H9 (cell line): ENCODE data around the gene PFKFB2. TPM values are rescaled to one million over a fixed set of nuclear protein-coding genes. Genes with fewer than 3 reads are reported as not detected.

Experiments
- DNase-seq: peaks from one replicate; pipeline ENCODE4 v3.0.0-alpha.2; 2017
- H2AFZ ChIP-seq: one replicate; pipeline ENCODE4 v1.6.1; 2013; ENCODE audit warnings: mild to moderate bottlenecking, low read length, control low read depth, moderate library complexity
- H2AK5ac ChIP-seq: 2 replicates; pipeline ENCODE4 v1.6.1; 2013; ENCODE audit warnings: low read length, control low read depth, mixed read lengths; ENCODE audit not compliant: insufficient read length
- H2BK120ac ChIP-seq: one replicate; pipeline ENCODE4 v1.6.1; 2013; ENCODE audit warnings: low read depth, mild to moderate bottlenecking, low read length, control low read depth, inconsistent platforms; ENCODE audit not compliant: poor library complexity, severe bottlenecking
- H2BK12ac ChIP-seq: 2 replicates; pipeline ENCODE4 v1.6.1; 2013; ENCODE audit warnings: low read length, control low read depth, mixed read lengths, low read depth; ENCODE audit not compliant: insufficient read length
- H2BK15ac ChIP-seq: 2 replicates; pipeline ENCODE4 v1.6.1; 2013; ENCODE audit warnings: low read depth, low read length, control low read depth
- H2BK20ac ChIP-seq: one replicate; pipeline ENCODE4 v1.6.1; 2013; ENCODE audit warnings: low read depth, mild to moderate bottlenecking, low read length, control low read depth, inconsistent platforms; ENCODE audit not compliant: poor library complexity, severe bottlenecking
- H2BK5ac ChIP-seq: 2 replicates; pipeline ENCODE4 v1.6.1; 2013; ENCODE audit warnings: low read length, control low read depth, mixed read lengths; ENCODE audit not compliant: insufficient read length
- H3K14ac ChIP-seq: 2 replicates; pipeline ENCODE4 v1.6.1; 2013; ENCODE audit warnings: low read length, control low read depth; ENCODE audit not compliant: insufficient read depth
- H3K18ac ChIP-seq: 2 replicates; pipeline ENCODE4 v1.6.1; 2013; ENCODE audit warnings: low read depth, mild to moderate bottlenecking, mixed read lengths, low read length, control low read depth; ENCODE audit not compliant: insufficient read length
- H3K23ac ChIP-seq: 2 replicates; pipeline ENCODE4 v1.6.1; 2013; ENCODE audit warnings: low read length, control low read depth, mixed read lengths, low read depth; ENCODE audit not compliant: insufficient read length
- H3K23me2 ChIP-seq: 2 replicates; pipeline ENCODE4 v1.6.1; 2013; ENCODE audit warnings: low read depth, mild to moderate bottlenecking, mixed read lengths, low read length, control low read depth; ENCODE audit not compliant: insufficient read length, poor library complexity, severe bottlenecking
- H3K27ac ChIP-seq: 2 replicates; pipeline ENCODE4 v1.5.1; 2013; ENCODE audit warnings: low read length, control low read depth, mixed read lengths, low read depth; ENCODE audit not compliant: insufficient read length
- H3K27me3 ChIP-seq: 2 replicates; pipeline ENCODE4 v1.6.1; 2013; ENCODE audit warnings: low read length, control low read depth, inconsistent platforms; ENCODE audit not compliant: insufficient read depth
- H3K4ac ChIP-seq: 2 replicates; pipeline ENCODE4 v1.6.1; 2013; ENCODE audit warnings: low read depth, mild to moderate bottlenecking, control low read depth, inconsistent platforms, low read length, moderate library complexity
- H3K4me1 ChIP-seq: 2 replicates; pipeline ENCODE4 v1.6.1; 2013; ENCODE audit warnings: low read length, control low read depth, inconsistent platforms; ENCODE audit not compliant: insufficient read depth
- H3K4me2 ChIP-seq: 2 replicates; pipeline ENCODE4 v1.6.1; 2013; ENCODE audit warnings: low read length, control low read depth, mixed read lengths; ENCODE audit not compliant: insufficient read length, insufficient read depth
- H3K56ac ChIP-seq: 2 replicates; pipeline ENCODE4 v1.6.1; 2013; ENCODE audit warnings: low read depth, mild to moderate bottlenecking, mixed read lengths, low read length, control low read depth; ENCODE audit not compliant: insufficient read length
- H3K79me1 ChIP-seq: 2 replicates; pipeline ENCODE4 v1.6.1; 2013; ENCODE audit warnings: low read depth, mild to moderate bottlenecking, moderate library complexity, low read length, control low read depth, inconsistent platforms; ENCODE audit not compliant: insufficient read depth, poor library complexity, severe bottlenecking
- H3K79me2 ChIP-seq: 2 replicates; pipeline ENCODE4 v1.6.1; 2013; ENCODE audit warnings: low read length, control low read depth, inconsistent platforms; ENCODE audit not compliant: insufficient read depth
- H3K9ac ChIP-seq: 2 replicates; pipeline ENCODE4 v1.6.1; 2013; ENCODE audit warnings: low read length, control low read depth, mixed read lengths; ENCODE audit not compliant: insufficient read length; ENCODE audit errors: extremely low read depth
- H3K9me3 ChIP-seq: one replicate; pipeline ENCODE4 v1.6.1; 2013; ENCODE audit warnings: low read depth, low read length, inconsistent platforms; ENCODE audit not compliant: control insufficient read depth
- H3T11ph ChIP-seq: one replicate; pipeline ENCODE4 v1.6.1; 2013; ENCODE audit warnings: mild to moderate bottlenecking, low read length, control low read depth, inconsistent platforms
- H4K20me1 ChIP-seq: one replicate; pipeline ENCODE4 v1.6.1; 2013; ENCODE audit not compliant: control insufficient read depth, insufficient read length, insufficient read depth
- H4K5ac ChIP-seq: 2 replicates; pipeline ENCODE4 v1.6.1; 2013; ENCODE audit warnings: low read depth, mild to moderate bottlenecking, mixed read lengths, low read length, control low read depth; ENCODE audit not compliant: insufficient read length
- H4K8ac ChIP-seq: replicated peaks from 2 replicates; pipeline ENCODE4 v1.6.1; 2013; ENCODE audit warnings: low read length, control low read depth, mixed read lengths, low read depth; ENCODE audit not compliant: insufficient read length
- H4K91ac ChIP-seq: 2 replicates; pipeline ENCODE4 v1.6.1; 2013; ENCODE audit warnings: low read depth, mild to moderate bottlenecking, moderate library complexity, mixed read lengths, low read length, control low read depth; ENCODE audit not compliant: insufficient read length
- H3K27ac Mint-ChIP-seq, 3 experiments: 2 replicates in 2 of 3; 3 replicates in 1 of 3; pipeline ENCODE4 v1.8.0; 2020 to 2021; ENCODE audit warnings: mixed read lengths in 3 of 3, mild to moderate bottlenecking in 1 of 3, moderate library complexity in 1 of 3
- H3K27me3 Mint-ChIP-seq: 2 replicates; pipeline ENCODE4 v1.8.0; 2021; ENCODE audit warnings: low read depth, mild to moderate bottlenecking, moderate library complexity, mixed read lengths
- H3K36me3 Mint-ChIP-seq, 3 experiments: 2 replicates in 2 of 3; 3 replicates in 1 of 3; pipeline ENCODE4 v1.8.0; 2020 to 2021; ENCODE audit warnings: low read depth in 3 of 3, mixed read lengths in 3 of 3; ENCODE audit not compliant: insufficient read depth in 1 of 3
- H3K4me1 Mint-ChIP-seq, 2 experiments: 2 replicates each; pipeline ENCODE4 v1.8.0; 2020; ENCODE audit warnings: mixed read lengths in 2 of 2
- H3K4me3 Mint-ChIP-seq, 2 experiments: 2 replicates in 1 of 2; 3 replicates in 1 of 2; pipeline ENCODE4 v1.8.0; 2020 to 2021; ENCODE audit warnings: mild to moderate bottlenecking in 2 of 2, mixed read lengths in 2 of 2, moderate library complexity in 1 of 2
- H3K9me3 Mint-ChIP-seq, 2 experiments: 2 replicates in 1 of 2; 3 replicates in 1 of 2; pipeline ENCODE4 v1.8.0; 2020; ENCODE audit warnings: mild to moderate bottlenecking in 2 of 2, mixed read lengths in 2 of 2, moderate library complexity in 1 of 2
- CTCF ChIP-seq: fragments of 200-600 bp; sonication (generic); conservative IDR thresholded peaks from 3 replicates; pipeline ENCODE4 v1.8.0; 2021; ENCODE audit warnings: antibody characterized with exemption, mild to moderate bottlenecking
- WGBS: extraction: QIAGEN DNeasy Blood & Tissue Kit; methylation state at CpG from one replicate; pipeline ENCODE4 v1.1.7; 2013; ENCODE audit warnings: missing lambda C conversion rate, low lambda C conversion rate, mixed read lengths; ENCODE audit not compliant: insufficient read length; ENCODE audit errors: extremely low coverage; 5-methylcytosine and 5-hydroxymethylcytosine counted together
- total RNA-seq: library from RNA; stranded (reverse); gene quantifications from 2 replicates; pipeline ENCODE4 v1.2.1, GENCODE V29; 2021

Gene PFKFB2
- total RNA-seq, 1 experiment from 2014 or later = 14.6 TPM

- H4K5ac ChIP-seq = no peak overlapping the region
- no peak for TF ChIP-seq CTCF
- H2BK20ac ChIP-seq = no peak overlapping the region
- H3K4me1 ChIP-seq = peaks cover 5% of the 10 kb centered on the region; the same call in 1 of the 2 replicates
- H3K18ac ChIP-seq = no peak overlapping the region
- no peaks in the 10 kb centered on the region for H4K20me1 ChIP-seq
- H3K79me1 ChIP-seq = no peaks in the 10 kb centered on the region
- H3K56ac ChIP-seq = no peak overlapping the region
- no peak overlapping the region for H2BK5ac ChIP-seq
- H3K9me3 ChIP-seq = no peaks in the 10 kb centered on the region
- Mint-ChIP-seq H3K4me3 (no peak overlapping the region), H3K36me3 (peaks cover 0 to 2% (median 0%) of the 10 kb centered on the region in 3 experiments; a peak in 1 of 7 replicates), H3K4me1 (peaks cover 14 to 18% of the 10 kb centered on the region in 2 experiments), H3K27ac (no peak overlapping the region; a peak in 1 of 7 replicates), H3K9me3 (no peaks in the 10 kb centered on the region), H3K27me3 (peaks cover 9% of the 10 kb centered on the region)
- DNase-seq = no peak
- H4K8ac ChIP-seq = no peak overlapping the region
- H3T11ph ChIP-seq = no peak overlapping the region
- H2BK12ac ChIP-seq = no peak overlapping the region
- H3K27me3 ChIP-seq = no peaks in the 10 kb centered on the region
- no peak overlapping the region for H3K4me2 ChIP-seq
- no peak overlapping the region for H3K27ac ChIP-seq
- H3K23me2 ChIP-seq = no peaks in the 10 kb centered on the region
- no peaks in the 10 kb centered on the region for H3K79me2 ChIP-seq
- WGBS = no CpG with 5 or more reads among the region's 15 CpGs
- H2AK5ac ChIP-seq = no peak overlapping the region
- H3K9ac ChIP-seq = no peak overlapping the region
- no peak overlapping the region for H3K23ac ChIP-seq
- no peak overlapping the region for H3K4ac ChIP-seq
- no peak overlapping the region for H4K91ac ChIP-seq
- H2BK120ac ChIP-seq = no peak overlapping the region
- no peak overlapping the region for H2AFZ ChIP-seq
- no peak overlapping the region for H2BK15ac ChIP-seq
- H3K14ac ChIP-seq = no peak overlapping the region
These were observed 31.0 kb upstream of the PFKFB2 start for GRCh38 chr1:207021876-207022596.
